GM10266 (cell line): ENCODE measurements around the gene STX16.

Source experiments
- DNase-seq: peaks from one replicate; pipeline ENCODE4 v3.0.0; 2012; ENCODE audit errors: extremely low spot score
- TF ChIP-seq, protein P1 (sequence below): IDR thresholded peaks from 2 replicates; pipeline ENCODE4 v1.5.1; 2012; ENCODE audit warnings: mild to moderate bottlenecking, low read depth; ENCODE audit not compliant: control insufficient read depth, insufficient read depth; ENCODE audit errors: missing control alignments

The STX16 gene

DNA sequence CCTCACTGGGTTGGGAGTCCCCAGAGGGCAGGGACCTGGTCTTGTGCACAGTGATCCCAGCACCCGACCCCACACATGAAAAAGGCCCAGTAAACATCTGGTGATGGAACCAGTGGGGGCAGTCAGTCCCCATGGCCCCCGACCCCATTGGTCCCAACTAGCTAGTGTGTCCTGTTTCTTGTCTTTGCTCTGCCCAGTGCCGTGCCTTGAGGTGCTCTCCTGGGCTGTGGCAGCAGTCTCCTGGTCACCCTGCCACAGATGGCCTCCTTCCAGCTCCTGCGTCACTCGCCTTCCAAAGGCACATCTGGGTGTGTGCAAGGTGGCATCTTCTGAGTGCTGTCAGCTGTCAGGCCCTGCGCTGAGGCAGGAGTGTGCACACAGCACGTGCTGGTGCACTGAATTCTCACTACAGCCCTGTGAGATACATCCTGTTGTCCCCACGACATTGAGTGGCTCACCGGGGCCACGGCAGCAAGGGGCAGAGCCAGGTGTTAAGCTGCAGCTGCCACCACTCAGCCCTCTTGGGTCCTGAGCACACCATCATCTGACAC, 45.4 kb downstream of the STX16 start:
- TF ChIP-seq, protein P1, sequence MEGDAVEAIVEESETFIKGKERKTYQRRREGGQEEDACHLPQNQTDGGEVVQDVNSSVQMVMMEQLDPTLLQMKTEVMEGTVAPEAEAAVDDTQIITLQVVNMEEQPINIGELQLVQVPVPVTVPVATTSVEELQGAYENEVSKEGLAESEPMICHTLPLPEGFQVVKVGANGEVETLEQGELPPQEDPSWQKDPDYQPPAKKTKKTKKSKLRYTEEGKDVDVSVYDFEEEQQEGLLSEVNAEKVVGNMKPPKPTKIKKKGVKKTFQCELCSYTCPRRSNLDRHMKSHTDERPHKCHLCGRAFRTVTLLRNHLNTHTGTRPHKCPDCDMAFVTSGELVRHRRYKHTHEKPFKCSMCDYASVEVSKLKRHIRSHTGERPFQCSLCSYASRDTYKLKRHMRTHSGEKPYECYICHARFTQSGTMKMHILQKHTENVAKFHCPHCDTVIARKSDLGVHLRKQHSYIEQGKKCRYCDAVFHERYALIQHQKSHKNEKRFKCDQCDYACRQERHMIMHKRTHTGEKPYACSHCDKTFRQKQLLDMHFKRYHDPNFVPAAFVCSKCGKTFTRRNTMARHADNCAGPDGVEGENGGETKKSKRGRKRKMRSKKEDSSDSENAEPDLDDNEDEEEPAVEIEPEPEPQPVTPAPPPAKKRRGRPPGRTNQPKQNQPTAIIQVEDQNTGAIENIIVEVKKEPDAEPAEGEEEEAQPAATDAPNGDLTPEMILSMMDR, result no peak
- DNase-seq, result no peak

DNA sequence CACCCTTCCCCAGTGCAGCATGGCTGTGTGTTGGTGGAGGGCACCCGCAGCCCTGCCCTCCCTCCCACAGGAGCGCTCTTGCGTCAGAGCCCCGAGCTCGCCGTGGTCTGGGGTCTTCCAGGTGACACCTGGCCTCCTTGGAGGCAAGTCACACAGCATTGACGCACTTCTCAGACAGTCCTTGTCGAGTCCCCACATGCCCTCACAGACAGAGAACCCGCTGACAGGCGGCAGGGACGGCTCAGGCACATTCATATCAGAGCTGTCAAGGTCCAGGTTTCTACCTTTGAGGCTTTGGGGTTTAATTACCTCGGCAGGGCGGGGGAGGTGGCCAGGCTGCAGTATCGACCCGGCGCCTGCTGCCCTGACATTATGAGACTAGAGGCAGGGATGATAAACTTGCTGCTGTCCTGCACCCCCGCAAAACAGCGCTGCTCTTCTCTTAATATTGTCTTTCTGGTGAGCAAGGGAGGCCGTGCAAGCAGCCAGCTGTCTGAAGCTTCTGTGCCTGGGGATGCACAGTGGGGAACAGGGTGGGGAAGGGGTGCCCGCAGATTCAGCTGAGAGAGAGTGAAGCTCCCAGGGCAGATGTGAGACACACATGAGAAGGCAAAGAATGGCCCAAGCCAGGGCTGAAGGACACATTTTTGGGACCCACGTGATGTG, 46.3 kb downstream of the STX16 start:
- TF ChIP-seq, protein P1, result no peak
- DNase-seq, result no peak

DNA sequence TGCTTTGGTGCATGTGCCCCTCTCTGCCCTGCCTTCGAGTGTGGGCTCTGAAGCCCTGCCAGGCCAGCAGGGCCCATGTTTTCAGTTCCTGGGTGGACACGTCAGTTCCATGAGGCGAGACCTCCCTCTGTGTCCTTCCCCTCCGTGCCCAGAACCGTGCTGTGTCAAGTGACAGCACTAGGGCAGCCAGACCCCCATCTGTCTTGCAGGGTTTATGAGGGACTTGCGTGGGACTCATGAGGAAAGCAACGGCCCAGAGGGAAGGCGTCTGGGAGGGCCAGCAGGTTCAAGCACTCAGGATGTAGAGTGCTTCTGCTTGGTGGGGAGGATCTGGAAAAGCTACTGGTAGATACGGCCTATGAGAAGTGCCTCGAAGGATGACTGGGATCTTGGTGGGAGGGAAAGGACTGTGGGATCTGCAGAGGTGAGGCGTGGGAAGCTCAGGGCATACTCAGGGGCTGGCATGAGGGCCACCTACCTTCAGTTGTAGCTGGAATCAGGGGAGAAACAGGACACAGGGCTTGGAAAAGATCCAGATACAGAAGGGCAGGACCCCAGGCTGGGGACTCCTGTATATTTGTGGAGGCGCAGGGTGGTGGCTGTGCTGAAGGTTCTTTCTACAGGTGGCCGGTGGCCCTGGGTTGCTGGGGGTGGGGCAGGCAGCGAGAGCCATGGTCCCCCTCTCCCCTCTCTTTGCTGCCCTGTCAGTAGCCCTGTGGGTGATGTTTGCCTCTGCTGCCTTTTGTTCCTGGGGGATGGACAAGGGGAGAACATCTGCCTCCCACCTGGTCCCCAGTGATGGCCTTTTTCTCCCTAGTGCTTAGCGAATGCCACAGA, 47.0 kb downstream of the STX16 start:
- TF ChIP-seq, protein P1, result no peak
- DNase-seq, result no peak

DNA sequence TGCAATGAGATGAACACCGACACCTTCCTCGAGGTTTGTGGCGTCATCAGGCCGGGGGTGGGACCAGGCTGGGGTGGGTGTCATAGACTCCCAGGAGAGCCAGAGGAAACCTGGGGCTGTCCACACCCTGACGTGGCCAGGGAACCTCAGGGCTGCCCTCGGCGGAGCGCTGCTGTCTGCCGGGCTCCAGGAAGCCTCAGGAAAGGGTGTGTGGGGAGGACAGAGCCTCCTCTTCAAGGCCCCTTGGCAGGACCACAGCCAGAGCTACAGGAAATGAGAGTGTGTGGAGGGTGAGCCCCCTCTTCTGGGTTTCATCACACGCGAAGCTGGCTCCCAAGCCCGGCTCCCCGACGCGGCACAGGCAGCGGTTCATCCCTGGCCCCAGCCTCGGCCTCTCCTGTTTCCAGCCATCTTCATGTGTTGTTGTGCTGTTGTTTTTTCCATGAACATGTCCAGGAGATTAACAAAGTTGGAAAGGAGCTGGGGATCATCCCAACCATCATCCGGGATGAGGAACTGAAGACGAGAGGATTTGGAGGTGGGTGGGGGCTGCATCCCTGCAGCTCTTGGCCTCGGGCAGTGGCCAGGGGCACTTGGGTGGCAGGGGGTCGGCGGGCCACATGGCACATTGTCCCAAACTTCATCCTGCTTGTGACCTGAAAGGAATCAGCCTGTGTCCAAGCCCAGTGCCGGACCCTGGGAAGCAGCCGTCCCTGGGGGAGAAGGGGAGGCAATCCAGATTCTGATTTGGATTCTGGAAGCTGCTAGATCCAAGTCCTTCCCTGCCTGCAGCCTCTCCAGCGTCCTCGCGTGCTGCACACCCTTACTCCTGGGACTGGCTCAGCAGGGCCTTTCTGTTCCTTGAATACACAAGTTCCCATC, 47.9 kb downstream of the STX16 start:
- DNase-seq, result no peak
- TF ChIP-seq, protein P1, result no peak

DNA sequence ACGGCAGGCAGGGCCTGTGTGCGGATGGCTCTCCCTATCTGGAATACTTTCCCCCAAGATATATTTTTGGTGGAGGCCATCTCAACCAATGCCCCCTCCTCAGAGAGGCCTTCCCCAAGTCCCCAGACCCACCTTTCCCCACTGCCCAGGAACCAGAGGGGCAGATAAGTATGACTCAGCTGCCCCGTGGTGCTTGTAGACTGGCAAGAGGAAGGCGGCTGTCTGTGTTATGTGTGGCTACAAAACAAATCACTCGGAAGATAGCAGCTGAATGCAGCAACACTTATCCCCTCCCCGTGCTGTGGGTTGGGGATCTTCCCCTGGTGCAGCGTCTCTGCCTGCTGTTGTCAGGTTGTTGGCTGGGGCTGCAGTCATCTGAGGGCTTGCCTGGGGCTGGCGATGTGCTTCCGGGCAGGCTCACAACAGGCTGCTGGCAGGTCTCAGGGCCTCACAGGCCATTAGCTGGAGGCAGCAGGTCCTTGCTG, 48.6 kb downstream of the STX16 start:
- TF ChIP-seq, protein P1, result no peak

DNA sequence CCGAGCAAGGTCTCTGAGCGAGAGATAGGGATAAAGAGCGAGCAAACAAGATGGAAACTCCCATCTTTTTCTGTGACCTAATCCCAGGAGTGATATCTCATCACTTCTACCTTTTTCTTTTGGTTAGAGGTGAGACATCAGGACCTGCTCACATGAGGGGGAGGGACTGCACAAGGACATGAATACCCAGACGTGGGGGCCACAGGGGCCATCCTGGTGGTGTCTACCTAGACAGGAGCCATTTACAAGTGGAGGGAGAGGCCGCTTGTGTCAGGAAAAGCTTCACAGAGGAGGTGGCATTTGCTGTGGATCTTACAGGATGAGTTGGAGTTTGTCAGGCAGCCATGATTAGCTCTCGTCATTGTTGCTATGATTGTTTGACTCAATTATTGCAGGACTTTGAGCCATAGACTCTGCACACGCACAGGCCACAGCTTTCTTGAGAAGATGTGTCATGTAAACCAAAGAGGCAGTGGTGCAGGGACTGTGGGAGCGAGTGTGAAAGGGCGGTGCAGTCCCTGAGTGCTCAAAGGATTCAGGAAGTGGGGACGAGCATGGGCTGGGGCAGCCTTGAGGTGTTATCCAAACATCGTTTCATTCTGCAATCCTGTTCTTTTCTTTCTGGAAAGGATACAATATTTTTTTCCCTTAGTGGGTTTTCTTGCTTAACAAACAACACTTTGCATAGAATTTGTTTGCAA, 49.2 kb downstream of the STX16 start:
- TF ChIP-seq, protein P1, result no peak
- no peak for DNase-seq

More for the DNA sequence above, 48.6 kb downstream of the STX16 start:
- DNase-seq, result no peak
